ENCODE data around the gene PHF2.

DNA sequence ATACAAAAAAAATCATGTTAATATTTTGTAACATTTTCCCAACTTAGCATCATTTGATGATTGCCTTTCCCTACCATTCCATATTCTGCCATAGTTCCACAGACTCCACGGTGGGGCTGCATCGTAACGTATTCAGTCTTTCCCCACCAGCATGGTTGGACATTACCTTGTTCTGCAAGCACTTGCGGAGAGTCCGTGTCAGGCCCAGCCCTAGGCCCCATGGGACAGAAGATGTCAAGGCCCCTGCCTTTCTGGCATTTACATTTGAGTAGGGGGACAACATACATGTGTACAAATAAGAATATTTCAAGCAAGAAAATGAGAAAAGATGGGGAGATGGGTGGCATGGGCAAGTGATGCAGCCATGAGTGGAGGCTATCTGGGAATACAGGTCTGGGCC is 8.2 kb upstream of the PHF2 start:
- TF ChIP-seq CTCF (IDR thresholded peaks at IDR 0.05) (no peak), POLR2A (IDR thresholded peaks at IDR 0.05) (no peak)
